K562 (cell line): ENCODE data around the gene TJP3. TPM values are rescaled to one million over a fixed set of nuclear protein-coding genes. Genes with fewer than 3 reads are reported as not detected.

Source experiments
- CCAR2 ChIP-seq: fragments of 200-400 bp; formaldehyde crosslinking; IDR thresholded peaks from 2 replicates; pipeline ENCODE4 v1.6.1; 2017; ENCODE audit warnings: mild to moderate bottlenecking, low read depth, low read length
- CREBBP ChIP-seq: IDR thresholded peaks from one replicate; pipeline ENCODE4 v1.6.1; 2012; ENCODE audit warnings: low read depth, mild to moderate bottlenecking, control low read depth, inconsistent platforms, low read length
- FOSL1 ChIP-seq: fragments of 200-800 bp; sonication (Bioruptor generic); conservative IDR thresholded peaks from 2 replicates; pipeline ENCODE4 v1.6.1; 2016; ENCODE audit warnings: missing genetic modification characterization, missing compliant biosample characterization
- FOXP1 ChIP-seq: sonication (generic); formaldehyde crosslinking; IDR thresholded peaks from 2 replicates; pipeline ENCODE4 v1.8.0; 2022; ENCODE audit warnings: mild to moderate bottlenecking, missing genetic modification reagents
- MBD1 ChIP-seq: fragments of 250-450 bp; sonication (Bioruptor Pico); IDR thresholded peaks from 2 replicates; pipeline ENCODE4 v1.8.0; 2022; ENCODE audit warnings: inconsistent platforms
- MEF2A ChIP-seq: IDR thresholded peaks from 2 replicates; pipeline ENCODE4 v1.6.1; 2011; ENCODE audit warnings: low read depth, mild to moderate bottlenecking, low read length, moderate library complexity; ENCODE audit not compliant: control insufficient read depth
- MTF1 ChIP-seq: fragments of 250-450 bp; sonication (Bioruptor Pico); IDR thresholded peaks from 2 replicates; pipeline ENCODE4 v1.9.0; 2021; ENCODE audit warnings: moderate library complexity, mild to moderate bottlenecking, inconsistent platforms, borderline replicate concordance
- MXI1 ChIP-seq: IDR thresholded peaks from 2 replicates; pipeline ENCODE4 v1.6.1; 2011; ENCODE audit warnings: low read depth, mild to moderate bottlenecking, improper control_type of control experiment, low read length
- XRCC4 ChIP-seq: IDR thresholded peaks from one replicate; pipeline ENCODE4 v1.6.1; 2011; ENCODE audit not compliant: insufficient read depth, insufficient read length; ENCODE audit errors: extremely low read depth
- ZC3H4 ChIP-seq: sonication (generic); formaldehyde crosslinking; IDR thresholded peaks from 2 replicates; pipeline ENCODE4 v1.9.0; 2021; ENCODE audit warnings: missing genetic modification reagents, borderline replicate concordance
- ZFP1 ChIP-seq: fragments of 450-650 bp; formaldehyde crosslinking; IDR thresholded peaks from 2 replicates; pipeline ENCODE4 v1.4.0; 2020; ENCODE audit warnings: mild to moderate bottlenecking, mixed read lengths
- ZFP91 ChIP-seq: sonication (generic); formaldehyde crosslinking; IDR thresholded peaks from 2 replicates; pipeline ENCODE4 v1.8.0; 2022; ENCODE audit warnings: mild to moderate bottlenecking, missing genetic modification reagents
- ZFPM2 ChIP-seq: fragments of 250-450 bp; sonication (Bioruptor Pico); IDR thresholded peaks from 2 replicates; pipeline ENCODE4 v1.5.1; 2022; ENCODE audit warnings: mild to moderate bottlenecking
- ZNF436 ChIP-seq: fragments of 250-450, 450-650 bp; sonication (Bioruptor Pico); formaldehyde crosslinking; IDR thresholded peaks from 2 replicates; pipeline ENCODE4 v1.7.0; 2020; ENCODE audit warnings: mild to moderate bottlenecking
- polyA plus RNA-seq, 8 experiments: library from polyadenylated mRNA; depleted of rRNA in 4 of 8; stranded (reverse) in 5 of 8; unstranded in 3 of 8; fragments of >200 nt; fragmentation: Nextera tagmentation in 2 of 8; fragmentation: Illumina TruSeq in 1 of 8; extraction: Ambion mirVana in 2 of 8; extraction: Trizol in 1 of 8; gene quantifications; 2 replicates each; pipeline versions ENCODE4 v1.2.1 to v1.2.3, GENCODE V29; 2011 to 2014; ENCODE audit warnings: inconsistent platforms in 1 of 8, missing spikeins in 1 of 8
- total RNA-seq, 7 experiments: library from RNA; depleted of rRNA in 6 of 7; stranded (reverse); fragments of >200 nt in 6 of 7; fragmentation: Illumina TruSeq in 2 of 7; extraction: Trizol in 2 of 7; gene quantifications; 2 replicates each; pipeline versions ENCODE4 v1.2.1 to v1.2.3, GENCODE V29; 2011 to 2021; ENCODE audit warnings: low replicate concordance in 1 of 7
- TF ChIP-seq, protein P1 (sequence below): fragments of 250-450 bp; sonication (Bioruptor Pico); IDR thresholded peaks from 2 replicates; pipeline ENCODE4 v1.5.0; 2020; ENCODE audit warnings: mild to moderate bottlenecking
- TF ChIP-seq, protein P2 (sequence below): fragments of 250-450 bp; sonication (Bioruptor Pico); IDR thresholded peaks from 2 replicates; pipeline ENCODE4 v1.8.0; 2022; ENCODE audit warnings: moderate library complexity, mild to moderate bottlenecking, inconsistent platforms
- TF ChIP-seq, protein P3 (sequence below): sonication (generic); formaldehyde crosslinking; IDR thresholded peaks from 2 replicates; pipeline ENCODE4 v1.8.1; 2022; ENCODE audit warnings: missing genetic modification reagents
- TF ChIP-seq, protein P4 (sequence below): fragments of 450-650 bp; IDR thresholded peaks from 2 replicates; pipeline ENCODE4 v1.7.0; 2016; ENCODE audit warnings: borderline replicate concordance

The TJP3 gene
- total and polyA plus RNA-seq, 9 of the 15 experiments (the other 6 are each of a cell fraction or from before 2014, with no cell fraction given): 0.11 to 2.4 (median 0.57) TPM; not detected in 1

DNA sequence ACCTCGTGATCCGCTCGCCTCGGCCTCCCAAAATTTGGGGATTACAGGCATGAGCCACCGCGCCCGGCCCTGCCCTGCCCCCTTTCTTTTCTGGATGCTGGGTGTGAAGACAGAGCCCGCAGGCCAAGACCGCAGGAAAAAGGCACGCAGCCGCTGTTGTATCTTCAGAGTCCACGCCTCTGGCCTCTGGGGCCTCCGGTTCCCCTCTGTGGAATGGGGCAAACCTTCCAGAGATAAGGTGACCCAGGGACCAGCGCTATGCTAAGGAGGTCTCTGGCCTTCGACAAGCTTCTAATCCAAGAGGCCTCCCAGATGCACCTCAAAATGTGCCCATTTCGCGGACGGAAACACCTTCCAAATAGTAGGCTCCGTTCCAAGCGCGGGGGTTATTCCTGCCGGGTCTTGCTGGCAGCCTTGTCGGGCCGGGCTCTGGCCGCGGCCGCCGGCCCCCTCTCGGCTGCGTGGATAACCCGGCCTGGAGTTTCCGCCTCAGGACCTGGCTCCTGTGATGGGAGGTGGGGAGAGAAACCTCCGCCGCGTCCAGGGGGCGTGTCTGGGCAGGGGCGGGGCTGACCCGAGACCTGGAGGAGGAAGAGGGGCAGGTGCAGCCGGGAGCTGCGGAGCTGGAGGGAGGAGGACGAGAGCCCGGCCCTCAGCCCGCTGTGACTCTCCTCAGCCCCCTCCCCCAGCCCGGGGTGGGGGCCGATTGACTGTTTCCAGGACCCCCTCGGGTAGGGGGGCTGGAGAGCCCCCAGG is 13.1 kb downstream of the TJP3 start (continued):
- TF ChIP-seq ZC3H4 (CRISPR knock-in tag) (no peak), CCAR2 (no peak), MBD1 (CRISPR knock-in tag) (no peak), XRCC4 (no peak), MTF1 (CRISPR knock-in tag) (no peak), FOSL1 (tag) (no peak), FOXP1 (CRISPR knock-in tag) (peak; percentile 85), MXI1 (no peak), ZNF436 (no peak), ZFP91 (CRISPR knock-in tag) (no peak), MEF2A (peak; percentile 28; the same call in 1 of the 2 replicates), CREBBP (peak; percentile 38), ZFPM2 (CRISPR knock-in tag) (no peak), ZFP1 (CRISPR knock-in tag) (no peak)
- TF ChIP-seq, protein P1, sequence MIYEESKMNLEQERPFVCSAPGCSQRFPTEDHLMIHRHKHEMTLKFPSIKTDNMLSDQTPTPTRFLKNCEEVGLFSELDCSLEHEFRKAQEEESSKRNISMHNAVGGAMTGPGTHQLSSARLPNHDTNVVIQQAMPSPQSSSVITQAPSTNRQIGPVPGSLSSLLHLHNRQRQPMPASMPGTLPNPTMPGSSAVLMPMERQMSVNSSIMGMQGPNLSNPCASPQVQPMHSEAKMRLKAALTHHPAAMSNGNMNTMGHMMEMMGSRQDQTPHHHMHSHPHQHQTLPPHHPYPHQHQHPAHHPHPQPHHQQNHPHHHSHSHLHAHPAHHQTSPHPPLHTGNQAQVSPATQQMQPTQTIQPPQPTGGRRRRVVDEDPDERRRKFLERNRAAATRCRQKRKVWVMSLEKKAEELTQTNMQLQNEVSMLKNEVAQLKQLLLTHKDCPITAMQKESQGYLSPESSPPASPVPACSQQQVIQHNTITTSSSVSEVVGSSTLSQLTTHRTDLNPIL: no peak
- TF ChIP-seq, protein P2, sequence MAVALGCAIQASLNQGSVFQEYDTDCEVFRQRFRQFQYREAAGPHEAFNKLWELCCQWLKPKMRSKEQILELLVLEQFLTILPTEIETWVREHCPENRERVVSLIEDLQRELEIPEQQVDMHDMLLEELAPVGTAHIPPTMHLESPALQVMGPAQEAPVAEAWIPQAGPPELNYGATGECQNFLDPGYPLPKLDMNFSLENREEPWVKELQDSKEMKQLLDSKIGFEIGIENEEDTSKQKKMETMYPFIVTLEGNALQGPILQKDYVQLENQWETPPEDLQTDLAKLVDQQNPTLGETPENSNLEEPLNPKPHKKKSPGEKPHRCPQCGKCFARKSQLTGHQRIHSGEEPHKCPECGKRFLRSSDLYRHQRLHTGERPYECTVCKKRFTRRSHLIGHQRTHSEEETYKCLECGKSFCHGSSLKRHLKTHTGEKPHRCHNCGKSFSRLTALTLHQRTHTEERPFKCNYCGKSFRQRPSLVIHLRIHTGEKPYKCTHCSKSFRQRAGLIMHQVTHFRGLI (CRISPR knock-in tag): no peak
- TF ChIP-seq, protein P3, sequence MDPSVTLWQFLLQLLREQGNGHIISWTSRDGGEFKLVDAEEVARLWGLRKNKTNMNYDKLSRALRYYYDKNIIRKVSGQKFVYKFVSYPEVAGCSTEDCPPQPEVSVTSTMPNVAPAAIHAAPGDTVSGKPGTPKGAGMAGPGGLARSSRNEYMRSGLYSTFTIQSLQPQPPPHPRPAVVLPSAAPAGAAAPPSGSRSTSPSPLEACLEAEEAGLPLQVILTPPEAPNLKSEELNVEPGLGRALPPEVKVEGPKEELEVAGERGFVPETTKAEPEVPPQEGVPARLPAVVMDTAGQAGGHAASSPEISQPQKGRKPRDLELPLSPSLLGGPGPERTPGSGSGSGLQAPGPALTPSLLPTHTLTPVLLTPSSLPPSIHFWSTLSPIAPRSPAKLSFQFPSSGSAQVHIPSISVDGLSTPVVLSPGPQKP (CRISPR knock-in tag): no peak
- TF ChIP-seq, protein P4, sequence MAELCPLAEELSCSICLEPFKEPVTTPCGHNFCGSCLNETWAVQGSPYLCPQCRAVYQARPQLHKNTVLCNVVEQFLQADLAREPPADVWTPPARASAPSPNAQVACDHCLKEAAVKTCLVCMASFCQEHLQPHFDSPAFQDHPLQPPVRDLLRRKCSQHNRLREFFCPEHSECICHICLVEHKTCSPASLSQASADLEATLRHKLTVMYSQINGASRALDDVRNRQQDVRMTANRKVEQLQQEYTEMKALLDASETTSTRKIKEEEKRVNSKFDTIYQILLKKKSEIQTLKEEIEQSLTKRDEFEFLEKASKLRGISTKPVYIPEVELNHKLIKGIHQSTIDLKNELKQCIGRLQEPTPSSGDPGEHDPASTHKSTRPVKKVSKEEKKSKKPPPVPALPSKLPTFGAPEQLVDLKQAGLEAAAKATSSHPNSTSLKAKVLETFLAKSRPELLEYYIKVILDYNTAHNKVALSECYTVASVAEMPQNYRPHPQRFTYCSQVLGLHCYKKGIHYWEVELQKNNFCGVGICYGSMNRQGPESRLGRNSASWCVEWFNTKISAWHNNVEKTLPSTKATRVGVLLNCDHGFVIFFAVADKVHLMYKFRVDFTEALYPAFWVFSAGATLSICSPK: no peak
